OCI-LY7 (cell line): ENCODE data around the gene IGLL5.

ENCODE experiments used
- EZH2phosphoT487 ChIP-seq: fragments of 200-600 bp; sonication (generic); IDR thresholded peaks from 2 replicates; pipeline ENCODE4 v1.6.1; 2018; ENCODE audit warnings: low read depth, borderline replicate concordance, mild to moderate bottlenecking, mixed run types, antibody characterized with exemption, low read length, moderate library complexity, mixed read lengths
- TF ChIP-seq, protein P1 (sequence below): fragments of 200-600 bp; sonication (generic); conservative IDR thresholded peaks from 2 replicates; pipeline ENCODE4 v1.5.1; 2014; ENCODE audit warnings: mild to moderate bottlenecking, antibody characterized with exemption, low read length, moderate library complexity, mixed read lengths

DNA sequence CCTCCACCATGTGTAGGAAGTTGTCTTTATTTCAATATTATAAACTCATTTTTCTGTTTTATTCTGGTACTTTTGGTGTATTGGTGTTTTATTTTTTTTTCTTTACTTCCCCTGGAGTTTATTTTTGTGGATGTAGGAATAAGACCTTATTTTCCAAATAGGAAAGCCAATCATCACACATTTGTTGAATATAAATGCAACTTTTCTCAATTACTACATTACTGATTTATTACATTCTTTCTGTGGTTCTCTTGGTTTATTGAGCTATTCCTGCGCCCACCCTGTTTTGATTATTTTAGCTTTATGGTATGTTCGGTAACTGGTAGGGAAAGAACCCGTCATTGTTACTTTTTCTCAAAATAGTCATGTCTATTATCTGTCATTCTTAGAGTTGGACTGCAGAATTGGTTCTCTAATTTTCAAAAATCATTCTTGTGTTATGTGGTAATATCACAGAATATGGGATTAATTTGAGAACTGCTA, 3.6 kb downstream of the IGLL5 start:
- TF ChIP-seq, protein P1, sequence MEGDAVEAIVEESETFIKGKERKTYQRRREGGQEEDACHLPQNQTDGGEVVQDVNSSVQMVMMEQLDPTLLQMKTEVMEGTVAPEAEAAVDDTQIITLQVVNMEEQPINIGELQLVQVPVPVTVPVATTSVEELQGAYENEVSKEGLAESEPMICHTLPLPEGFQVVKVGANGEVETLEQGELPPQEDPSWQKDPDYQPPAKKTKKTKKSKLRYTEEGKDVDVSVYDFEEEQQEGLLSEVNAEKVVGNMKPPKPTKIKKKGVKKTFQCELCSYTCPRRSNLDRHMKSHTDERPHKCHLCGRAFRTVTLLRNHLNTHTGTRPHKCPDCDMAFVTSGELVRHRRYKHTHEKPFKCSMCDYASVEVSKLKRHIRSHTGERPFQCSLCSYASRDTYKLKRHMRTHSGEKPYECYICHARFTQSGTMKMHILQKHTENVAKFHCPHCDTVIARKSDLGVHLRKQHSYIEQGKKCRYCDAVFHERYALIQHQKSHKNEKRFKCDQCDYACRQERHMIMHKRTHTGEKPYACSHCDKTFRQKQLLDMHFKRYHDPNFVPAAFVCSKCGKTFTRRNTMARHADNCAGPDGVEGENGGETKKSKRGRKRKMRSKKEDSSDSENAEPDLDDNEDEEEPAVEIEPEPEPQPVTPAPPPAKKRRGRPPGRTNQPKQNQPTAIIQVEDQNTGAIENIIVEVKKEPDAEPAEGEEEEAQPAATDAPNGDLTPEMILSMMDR, result no peak; the same call in 1 of the 2 replicates
- no peak for TF ChIP-seq EZH2phosphoT487
